ENCODE results near the gene EME2.

Gene EME2

GRCh38 chr16:1762196-1762878, 10.3 kb upstream of the EME2 start:
- H3K4me3 ChIP-seq (ENCODE audit: low read depth, low read length) = no peak overlapping the region
- TF ChIP-seq CTCF (IDR thresholded peaks at IDR 0.05; ENCODE audit: insufficient read depth, low read depth, low read length, missing control alignments) = no peak
- no peak for DNase-seq (ENCODE audit: low read depth)

- no peak for TF ChIP-seq CTCF (IDR thresholded peaks at IDR 0.05; ENCODE audit: insufficient read depth, low read depth, low read length, missing control alignments)
- H3K4me3 ChIP-seq (ENCODE audit: low read depth, low read length) = no peak overlapping the region
- DNase-seq (ENCODE audit: low read depth) = no peak
Observed at GRCh38 chr16:1762879-1763520, 9.6 kb upstream of the EME2 start.

- no peak for DNase-seq (ENCODE audit: low read depth)
- H3K4me3 ChIP-seq (ENCODE audit: low read depth, low read length) = no peak overlapping the region
- no peak for TF ChIP-seq CTCF (IDR thresholded peaks at IDR 0.05; ENCODE audit: insufficient read depth, low read depth, low read length, missing control alignments)
Observed at GRCh38 chr16:1763521-1764511, 8.8 kb upstream of the EME2 start.

GRCh38 chr16:1764971-1765370, 7.6 kb upstream of the EME2 start:
- H3K4me3 ChIP-seq (ENCODE audit: low read depth, low read length) = no peak overlapping the region
- no peak for TF ChIP-seq CTCF (IDR thresholded peaks at IDR 0.05; ENCODE audit: insufficient read depth, low read depth, low read length, missing control alignments)
- no peak for DNase-seq (ENCODE audit: low read depth)

GRCh38 chr16:1765826-1766225, 6.8 kb upstream of the EME2 start:
- no peak overlapping the region for H3K4me3 ChIP-seq (ENCODE audit: low read depth, low read length)
- TF ChIP-seq CTCF (IDR thresholded peaks at IDR 0.05; ENCODE audit: insufficient read depth, low read depth, low read length, missing control alignments) = no peak
- no peak for DNase-seq (ENCODE audit: low read depth)

- DNase-seq (ENCODE audit: low read depth) = no peak
- H3K4me3 ChIP-seq (ENCODE audit: low read depth, low read length) = no peak overlapping the region
- TF ChIP-seq CTCF (IDR thresholded peaks at IDR 0.05; ENCODE audit: insufficient read depth, low read depth, low read length, missing control alignments) = no peak
Observed at GRCh38 chr16:1766231-1766630, 6.4 kb upstream of the EME2 start.
